DMS53 treated with DMSO at 0.1 percent for 48 hours (cell line): ENCODE measurements around the gene KIFC1.
"Not testable (repeated sequence)": the region's sequence is repeated elsewhere in the genome, so short reads cannot be mapped to it uniquely, and the experiment has no call there.

ENCODE experiments used
- DNase-seq: peaks from one replicate; lab custom pipeline; 2025; ENCODE audit not compliant: unreplicated experiment; lab: John Stamatoyannopoulos, UW

Gene KIFC1

DNA sequence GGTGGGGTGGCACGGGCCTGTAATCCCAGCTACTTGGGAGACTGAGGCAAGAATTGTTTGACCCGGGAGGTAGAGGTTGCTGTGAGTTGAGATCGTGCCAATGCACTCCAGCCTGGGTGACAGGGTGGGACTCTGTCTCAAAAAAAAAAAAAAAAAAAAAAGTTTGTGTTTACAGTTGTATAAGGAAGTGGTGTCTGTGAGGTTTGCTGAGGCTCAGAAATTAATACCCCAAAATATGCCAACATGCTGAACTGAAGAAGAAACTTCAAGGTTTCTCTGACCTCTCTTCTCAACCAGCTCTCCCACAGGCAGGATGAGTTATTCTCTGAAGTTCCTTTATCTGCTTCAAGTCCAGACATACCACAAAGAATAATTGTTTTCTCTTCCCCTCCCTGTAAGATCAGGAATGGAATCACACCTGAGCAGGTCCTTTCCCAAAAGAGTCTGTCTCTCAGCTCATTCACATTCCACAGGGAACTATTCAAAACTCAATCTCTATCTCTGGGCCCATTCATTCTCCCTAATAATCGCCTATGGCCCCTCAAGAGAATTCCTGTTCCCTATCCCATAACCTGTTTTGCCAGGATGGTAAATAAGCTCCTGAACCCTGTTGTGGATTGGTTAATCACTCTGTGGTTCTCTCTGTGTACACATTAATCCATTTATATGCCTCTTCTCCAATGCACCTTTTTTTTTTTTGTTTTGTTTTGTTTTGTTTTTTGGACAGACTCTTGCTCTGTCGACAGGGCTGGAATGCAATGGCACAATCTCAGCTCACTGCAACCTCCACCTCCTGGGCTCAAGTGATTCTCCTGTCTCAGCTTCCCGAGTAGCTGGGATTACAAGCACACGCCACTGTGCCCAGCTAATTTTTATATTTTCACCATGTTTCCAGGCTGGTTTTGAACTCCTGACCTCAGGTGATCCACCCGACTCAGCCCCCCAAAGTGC lies 17.4 kb upstream of the KIFC1 start:
- no peak for DNase-seq

DNA sequence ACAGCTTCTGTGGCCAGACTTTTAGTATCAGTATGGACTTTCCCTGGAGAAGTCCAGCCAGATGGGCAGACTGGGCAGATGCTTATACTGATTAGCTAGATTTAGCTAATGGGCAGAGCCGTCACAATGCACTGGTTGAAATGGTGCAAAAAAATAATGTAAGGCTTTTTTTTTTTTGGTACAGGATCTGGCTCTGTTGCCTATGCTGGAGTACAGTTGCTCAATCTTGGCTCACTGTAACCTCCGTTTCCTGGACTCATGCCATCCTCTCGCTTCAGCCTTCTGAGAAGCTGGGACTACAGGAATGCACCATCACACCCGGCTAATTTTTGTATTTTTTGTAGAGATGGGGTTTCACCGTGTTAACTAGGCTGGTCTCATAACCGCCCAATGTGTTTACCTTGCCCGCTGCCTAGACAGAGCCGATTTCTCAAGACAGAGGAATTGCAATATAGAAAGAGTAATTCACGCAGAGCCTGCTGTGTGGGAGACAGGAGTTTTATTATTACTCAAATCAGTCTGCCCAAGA lies 16.4 kb upstream of the KIFC1 start:
- DNase-seq = no peak

DNA sequence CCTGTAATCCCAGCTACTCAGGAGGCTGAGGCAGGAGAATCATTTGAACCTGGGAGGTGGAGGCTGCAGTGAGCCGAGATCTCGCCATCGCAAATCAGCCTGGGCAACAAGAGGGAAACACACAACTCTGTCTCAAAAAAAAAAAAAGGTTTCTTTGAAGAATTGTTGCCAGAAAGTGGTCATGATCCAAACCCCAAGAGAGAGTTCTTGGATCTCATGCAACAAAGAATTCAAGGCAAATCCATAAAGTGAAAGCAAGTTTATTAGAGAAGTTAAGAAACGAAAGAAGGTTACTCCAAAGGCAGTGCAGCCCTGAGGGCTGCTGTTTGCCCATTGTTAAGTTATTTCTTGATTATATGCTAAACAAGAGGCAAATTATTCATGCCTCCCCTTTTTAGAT lies 14.5 kb upstream of the KIFC1 start:
- DNase-seq = no peak

DNA sequence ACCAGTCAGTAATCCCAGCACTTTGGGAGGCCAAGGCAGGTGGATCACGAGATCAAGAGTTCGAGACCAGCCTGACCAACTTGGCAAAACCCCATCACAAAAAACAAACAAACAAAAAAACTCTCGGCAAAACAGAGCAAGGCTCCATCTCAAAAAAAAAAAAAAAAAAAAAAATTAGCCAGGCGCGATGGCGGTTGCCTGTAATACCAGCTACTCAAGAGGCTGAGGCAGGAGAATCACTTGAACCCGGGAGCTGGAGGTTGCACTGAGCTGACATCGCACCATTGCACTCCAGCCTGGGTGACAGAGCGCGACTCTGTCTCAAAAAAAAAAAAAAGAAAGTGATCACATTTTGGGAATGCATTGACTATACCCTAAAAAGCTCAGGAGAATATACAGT lies 12.4 kb upstream of the KIFC1 start:
- DNase-seq = not testable (repeated sequence)

DNA sequence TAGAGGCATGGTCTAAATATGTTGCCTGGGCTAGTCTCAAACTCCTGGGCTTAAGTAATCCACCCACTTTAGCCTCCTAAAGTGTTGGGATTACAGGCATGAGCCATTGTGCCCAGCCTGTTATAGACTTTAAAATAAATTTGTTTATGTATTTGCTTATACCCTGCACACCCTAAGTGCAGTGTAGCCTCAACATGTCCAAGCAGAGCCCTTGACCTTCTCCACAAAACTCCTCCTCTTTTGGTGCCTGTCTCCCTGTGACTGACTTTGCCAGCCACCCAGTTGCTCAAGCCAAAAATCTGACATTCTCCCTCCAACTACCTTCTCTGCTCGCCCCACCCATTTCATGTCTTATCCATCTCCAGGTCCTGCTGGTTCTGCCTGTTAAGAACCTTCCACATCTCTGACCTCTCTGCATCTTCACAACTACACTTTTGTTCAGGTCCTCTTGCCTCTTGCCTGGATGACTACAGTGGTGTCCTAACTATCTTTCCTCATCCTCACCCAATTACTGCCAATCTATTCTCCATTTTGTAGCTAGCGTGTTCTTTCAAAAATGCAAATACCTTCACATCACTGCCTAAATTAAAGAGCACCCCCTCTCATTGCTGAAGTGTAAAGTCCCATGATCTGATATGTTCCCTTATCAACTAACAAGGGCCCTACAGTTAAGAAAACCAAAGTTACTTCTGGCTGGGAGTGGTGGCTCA lies 11.2 kb upstream of the KIFC1 start:
- no peak for DNase-seq

DNA sequence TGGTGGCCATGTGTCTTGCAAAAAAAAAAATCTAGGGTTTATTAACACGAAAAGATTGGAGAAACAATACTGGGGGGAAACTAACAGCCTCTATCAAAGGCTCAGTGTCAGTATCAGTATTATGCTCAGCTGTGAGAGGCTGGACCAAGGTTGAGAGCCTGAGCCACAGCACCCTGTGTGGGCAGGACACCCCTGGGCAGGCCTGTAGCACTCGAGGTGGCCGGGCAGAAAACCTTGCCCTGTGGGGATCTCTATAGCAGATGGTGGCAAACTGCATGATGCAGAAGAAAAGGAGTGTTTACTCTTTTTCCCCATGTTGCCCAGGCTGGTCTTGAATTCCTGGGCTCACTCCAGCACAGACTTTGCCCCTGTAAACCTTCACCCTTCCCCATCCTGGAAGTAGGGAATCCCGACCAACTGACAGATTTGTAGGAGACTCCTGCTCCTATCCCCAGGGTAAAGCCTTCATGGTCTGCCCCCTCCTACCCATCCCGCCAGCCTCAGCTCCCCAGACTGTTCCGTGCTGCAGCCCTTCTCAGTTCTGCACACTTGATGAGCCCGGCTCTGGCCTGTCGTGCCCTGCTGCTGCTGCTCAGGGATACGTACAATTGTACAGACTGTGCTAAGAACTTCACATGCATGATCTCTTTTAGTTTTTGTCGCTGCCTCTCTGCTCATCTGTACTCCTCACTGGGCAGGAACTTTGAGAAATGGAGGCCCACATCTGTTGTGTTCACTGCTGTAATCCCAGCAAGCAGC lies 8.0 kb upstream of the KIFC1 start:
- DNase-seq = no peak

DNA sequence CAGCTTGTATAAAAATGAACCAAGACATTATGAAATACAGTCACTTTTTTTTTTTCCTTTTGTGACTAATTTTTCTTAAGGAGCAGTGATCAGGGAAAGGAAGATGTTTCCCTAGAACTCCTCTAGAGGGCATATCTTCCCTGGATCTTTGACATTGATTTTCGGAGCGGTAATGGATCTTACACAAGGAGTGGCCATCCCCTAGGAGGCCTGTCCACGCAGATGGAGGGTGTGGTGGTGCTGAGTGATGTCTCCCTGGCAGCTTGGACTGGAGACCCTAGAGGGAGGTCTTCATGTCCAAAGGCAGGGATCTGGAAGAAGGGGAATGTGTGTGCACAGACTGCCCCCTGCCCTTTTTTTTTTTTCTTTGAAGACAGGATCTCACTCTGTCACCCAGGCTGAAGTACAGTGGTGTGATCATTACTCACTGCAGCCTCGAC lies 7.0 kb upstream of the KIFC1 start:
- no peak for DNase-seq

DNA sequence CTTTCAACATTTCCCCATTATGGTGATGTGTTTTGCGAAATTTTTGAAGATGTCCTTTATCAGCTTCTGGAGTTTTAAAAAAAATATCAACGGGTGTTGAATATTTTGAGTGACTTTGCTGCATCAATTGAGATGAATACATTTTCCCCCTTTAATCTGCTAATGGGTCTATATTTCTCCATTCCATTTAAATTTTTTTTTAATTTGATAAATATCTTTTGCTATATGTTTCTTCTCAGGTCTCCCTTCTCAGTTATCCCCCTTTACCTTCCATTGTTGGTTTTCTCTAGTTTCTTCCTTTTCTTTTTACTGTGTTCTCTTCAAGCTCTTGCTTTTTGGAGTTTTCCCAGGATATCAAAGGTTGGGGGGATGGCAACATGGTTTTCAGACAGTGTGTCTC lies 1.4 kb upstream of the KIFC1 start:
- DNase-seq = no peak

DNA sequence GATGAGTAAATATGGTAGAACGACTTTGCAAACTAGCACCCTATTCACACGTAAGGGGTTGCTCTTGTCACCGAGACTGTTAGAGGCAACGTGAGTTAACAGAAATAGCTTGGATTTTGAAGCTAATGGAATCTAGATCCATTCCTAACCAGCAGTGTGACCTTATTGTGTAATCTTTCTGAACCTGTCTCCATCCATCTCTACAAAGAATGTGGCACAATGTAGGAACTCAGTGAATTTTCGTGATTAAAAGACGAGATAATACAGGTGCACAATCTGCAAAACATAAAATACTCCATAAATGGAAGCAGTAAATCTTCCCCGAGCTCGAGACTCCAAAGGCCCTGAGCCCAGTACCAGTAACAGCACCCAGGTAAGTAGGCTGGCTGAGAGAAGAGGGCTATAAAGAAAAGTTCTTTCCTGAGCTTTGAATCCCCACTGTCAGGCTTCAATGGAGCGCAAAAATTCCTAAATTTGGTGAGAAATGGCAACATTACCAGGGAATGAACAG lies 801 bp upstream of the KIFC1 start:
- no peak for DNase-seq

DNA sequence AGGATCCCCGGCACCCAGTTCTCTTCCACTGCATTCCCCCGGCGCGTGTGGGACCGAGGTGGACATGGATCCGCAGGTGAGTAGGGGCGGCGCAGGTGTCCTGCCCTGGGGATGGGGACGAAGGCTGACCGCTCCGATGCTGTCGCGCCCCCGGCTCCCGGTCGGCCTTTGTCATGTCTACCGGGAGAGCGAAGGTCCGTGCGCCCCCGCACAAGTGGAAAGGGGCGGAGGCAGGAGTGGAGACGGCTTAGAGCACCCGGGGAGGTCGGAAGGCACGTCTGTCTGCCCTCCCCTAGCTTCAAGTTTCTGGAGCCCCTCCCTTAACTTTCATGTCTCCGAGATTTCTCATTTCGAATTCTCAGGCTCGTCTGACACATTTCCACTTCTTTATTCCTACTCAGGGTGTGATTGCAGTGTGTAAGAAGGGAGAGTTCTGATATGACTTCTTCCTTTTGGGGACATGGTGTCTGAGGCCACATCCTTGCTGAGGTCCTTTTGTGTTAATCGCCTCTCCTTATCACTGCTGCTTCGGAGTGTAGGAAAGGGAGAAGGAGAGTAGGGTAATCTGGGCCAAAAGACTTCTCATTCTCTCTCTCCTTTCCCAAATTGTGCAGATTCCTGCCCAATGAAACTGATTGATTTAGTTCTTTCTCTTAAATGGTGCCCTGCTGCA lies 435 bp downstream of the KIFC1 start:
- DNase-seq = peak; percentile 11

DNA sequence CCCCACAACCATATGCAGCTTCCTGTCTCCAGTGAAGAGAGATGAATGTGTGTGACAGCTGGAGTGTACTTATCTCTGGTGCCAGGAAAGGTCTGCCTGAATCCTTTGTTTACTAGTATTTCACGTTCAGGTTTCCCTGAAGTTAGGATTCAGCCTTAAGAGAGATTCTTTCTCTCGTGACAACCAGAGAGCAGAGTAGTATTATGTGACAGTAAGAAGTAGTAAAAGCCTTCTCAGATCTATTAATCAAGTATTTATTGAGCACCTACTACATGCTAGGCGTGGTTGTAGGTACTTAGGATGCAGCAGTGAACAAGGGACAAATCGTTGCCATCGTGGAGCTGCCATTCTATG lies 949 bp downstream of the KIFC1 start:
- no peak for DNase-seq

DNA sequence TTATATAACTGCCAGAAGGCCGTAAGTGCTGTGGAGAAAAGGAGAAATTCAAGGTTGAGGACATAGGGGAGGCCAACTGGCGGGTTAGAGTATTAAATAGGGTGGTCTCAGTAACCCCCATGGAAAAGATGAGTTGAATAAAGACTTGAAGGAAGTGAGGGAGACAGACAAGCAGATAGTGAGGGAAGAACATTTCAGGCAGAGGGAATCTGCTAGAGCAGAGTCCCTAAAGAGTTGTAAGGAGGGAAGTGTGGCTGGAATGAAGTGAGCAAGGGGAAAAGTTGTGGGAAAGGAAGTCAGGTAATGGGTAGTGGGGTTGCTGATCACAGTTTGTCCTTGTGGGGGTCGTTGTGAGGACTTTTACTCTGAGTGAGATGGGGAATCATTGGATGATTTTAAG lies 1.4 kb downstream of the KIFC1 start:
- DNase-seq = no peak

DNA sequence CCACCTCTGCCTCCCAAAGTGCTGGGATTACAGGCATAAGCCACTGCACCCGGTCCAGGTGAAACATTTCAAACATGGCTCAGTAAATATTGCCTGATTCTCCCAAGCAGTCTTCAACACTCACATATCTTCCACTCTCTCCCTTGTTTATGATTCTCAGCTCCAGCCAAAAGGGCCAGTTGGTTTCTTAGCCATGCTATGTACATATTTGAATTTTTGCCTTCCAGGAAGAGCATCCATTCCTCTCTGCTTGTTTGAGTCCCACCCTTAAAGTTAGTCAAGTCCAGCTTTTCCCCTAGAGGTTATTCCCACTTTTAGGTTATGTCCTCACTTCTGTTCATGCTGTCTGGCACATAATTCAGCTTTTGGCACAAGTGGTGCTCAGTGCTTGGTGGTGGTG lies 5.9 kb downstream of the KIFC1 start:
- DNase-seq = no peak

DNA sequence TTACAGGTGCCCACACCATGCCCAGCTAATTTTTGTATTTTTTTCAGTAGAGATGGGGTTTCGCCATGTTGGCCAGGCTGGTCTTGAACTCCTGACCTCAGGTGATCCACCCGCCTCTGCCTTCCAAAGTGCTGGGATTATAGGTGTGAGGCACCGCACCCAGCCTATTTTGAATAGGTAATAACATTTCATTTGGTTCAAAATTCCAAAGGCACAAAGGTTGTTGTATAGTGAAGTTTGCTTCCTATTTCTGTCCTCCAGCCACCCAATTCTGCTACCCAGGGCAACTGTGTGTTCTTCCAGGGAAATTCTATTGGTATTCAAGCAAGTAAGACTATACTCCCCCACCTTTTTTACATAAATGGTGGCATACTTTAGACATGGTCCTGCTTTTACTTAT lies 7.0 kb downstream of the KIFC1 start:
- not testable (repeated sequence) for DNase-seq

DNA sequence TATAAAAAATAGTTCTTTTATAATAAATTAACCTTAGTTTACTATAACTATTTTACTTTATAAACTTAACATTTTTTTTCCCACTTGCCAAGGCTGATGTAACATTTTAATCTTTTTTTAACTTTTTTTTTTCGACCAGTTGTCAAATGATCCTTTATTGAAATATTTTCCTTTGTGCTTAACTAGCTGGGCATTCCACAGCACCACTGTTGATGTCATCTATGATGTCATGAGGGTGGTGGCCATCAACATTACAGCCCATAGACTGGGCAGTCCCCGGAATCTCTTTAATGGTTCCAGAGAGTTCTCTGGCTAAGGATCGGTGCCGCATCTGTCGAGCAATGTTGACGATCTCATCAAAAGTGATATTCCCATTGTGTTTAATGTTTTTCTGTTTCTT lies 8.3 kb downstream of the KIFC1 start:
- not testable (repeated sequence) for DNase-seq

DNA sequence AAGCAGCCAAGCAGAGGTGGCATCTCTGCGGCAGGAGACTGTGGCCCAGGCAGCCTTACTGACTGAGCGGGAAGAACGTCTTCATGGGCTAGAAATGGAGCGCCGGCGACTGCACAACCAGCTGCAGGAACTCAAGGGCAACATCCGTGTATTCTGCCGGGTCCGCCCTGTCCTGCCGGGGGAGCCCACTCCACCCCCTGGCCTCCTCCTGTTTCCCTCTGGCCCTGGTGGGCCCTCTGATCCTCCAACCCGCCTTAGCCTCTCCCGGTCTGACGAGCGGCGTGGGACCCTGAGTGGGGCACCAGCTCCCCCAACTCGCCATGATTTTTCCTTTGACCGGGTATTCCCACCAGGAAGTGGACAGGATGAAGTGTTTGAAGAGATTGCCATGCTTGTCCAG lies 13.3 kb downstream of the KIFC1 start:
- DNase-seq = no peak

DNA sequence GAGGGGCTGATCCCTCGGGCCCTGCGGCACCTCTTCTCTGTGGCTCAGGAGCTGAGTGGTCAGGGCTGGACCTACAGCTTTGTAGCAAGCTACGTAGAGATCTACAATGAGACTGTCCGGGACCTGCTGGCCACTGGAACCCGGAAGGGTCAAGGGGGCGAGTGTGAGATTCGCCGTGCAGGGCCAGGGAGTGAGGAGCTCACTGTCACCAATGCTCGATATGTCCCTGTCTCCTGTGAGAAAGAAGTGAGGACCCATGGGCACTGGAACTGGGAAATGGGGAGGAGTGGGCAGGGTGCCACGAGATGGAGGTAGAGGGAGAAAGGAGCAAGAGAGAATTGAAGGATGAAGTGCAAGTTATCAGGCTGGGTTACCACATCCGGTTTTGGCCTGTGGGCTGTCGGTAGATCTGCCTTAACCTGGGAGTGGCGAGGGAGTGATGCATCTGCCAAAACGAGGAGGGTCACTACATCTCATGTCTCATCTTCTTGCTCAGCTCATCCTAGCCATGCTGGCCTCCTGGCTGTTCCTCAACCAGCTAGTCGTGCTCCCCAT lies 13.8 kb downstream of the KIFC1 start:
- no peak for DNase-seq

DNA sequence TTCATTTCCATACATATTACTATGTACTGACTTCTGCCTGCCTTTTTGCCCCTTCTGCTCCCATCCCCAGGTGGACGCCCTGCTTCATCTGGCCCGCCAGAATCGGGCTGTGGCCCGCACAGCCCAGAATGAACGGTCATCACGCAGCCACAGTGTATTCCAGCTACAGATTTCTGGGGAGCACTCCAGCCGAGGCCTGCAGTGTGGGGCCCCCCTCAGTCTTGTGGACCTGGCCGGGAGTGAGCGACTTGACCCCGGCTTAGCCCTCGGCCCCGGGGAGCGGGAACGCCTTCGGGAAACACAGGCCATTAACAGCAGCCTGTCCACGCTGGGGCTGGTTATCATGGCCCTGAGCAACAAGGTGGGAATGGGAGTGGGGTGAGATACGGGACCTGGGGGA lies 14.5 kb downstream of the KIFC1 start:
- no peak for DNase-seq

DNA sequence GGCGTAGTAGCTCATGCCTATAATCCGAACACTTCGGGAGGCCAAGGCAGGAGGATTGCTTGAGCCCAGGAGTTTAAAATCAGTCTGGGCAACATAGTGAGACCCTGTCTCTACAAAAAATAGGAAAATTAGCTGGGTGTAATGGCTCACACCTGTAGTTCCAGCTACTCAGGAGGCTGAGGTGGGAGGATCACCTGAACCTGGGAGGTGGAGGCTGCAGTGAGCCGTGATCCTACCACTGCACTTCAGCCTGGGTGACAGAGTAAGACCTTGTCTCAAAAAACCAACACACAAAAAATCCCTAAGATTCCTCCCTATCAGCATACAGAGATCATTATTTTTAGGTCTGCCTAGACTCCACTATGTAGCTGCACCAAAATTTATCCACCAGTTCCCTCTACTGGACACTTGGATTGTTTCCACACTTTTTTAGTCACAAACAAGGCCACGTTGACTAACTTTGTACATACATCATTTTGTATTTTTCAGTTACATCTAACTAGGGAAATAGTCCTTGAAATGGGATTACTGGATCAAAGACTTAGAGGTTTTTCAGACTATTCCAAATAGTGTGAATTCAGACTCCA lies 15.6 kb downstream of the KIFC1 start:
- no peak for DNase-seq
